ENCODE measurements around the gene KIF2A.

- TF ChIP-seq FOSL1 (tag; conservative IDR thresholded peaks at IDR 0.05), result no peak
- no peak for TF ChIP-seq ESRRB (CRISPR knock-in tag; IDR thresholded peaks at IDR 0.05; ENCODE audit: borderline replicate concordance)
- TF ChIP-seq NFATC3 (IDR thresholded peaks at IDR 0.05), result no peak
These were observed 32.3 kb upstream of the KIF2A start for GRCh38 chr5:62273687-62274086.
